ENCODE measurements around the gene BICDL2.
"Not testable (repeated sequence)": the region's sequence is repeated elsewhere in the genome, so short reads cannot be mapped to it uniquely, and the experiment has no call there.

Gene BICDL2

DNA sequence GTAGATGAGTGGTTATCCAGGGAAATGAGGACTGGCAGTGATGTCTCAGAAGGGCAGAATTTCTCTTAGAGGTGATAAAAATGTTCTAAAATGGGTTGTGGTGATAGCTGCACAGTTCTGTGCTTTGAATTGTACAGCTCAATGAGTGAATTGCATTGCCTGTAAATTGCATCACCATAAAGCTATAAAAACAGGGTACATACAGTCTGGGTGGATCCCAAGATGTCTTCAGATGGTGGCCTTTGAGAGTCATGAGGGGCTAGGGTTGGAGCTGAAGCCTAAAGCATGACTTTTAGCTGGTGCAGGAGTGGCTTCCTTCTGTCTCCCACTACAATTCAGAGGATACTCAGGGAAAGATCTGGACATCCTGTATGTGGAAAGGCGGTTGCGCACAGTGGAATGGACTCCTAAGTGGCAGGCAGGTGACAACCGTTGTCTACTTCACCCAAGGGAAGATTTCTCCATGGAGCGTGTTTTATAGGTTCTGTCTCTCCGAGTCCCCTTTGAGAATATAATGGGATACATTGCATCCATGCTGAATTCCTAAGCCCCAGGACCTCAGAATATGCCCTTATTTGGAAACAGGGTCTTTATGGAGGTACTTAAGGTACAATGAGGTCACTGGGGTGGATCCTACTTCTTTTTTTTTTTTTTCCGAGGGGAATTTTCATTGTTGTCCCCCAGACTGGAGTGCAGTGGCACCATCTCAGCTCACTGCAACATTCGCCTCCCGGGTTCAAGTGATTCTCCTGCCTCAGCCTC lies 27.1 kb upstream of the BICDL2 start:
- DNase-seq: no peak

DNA sequence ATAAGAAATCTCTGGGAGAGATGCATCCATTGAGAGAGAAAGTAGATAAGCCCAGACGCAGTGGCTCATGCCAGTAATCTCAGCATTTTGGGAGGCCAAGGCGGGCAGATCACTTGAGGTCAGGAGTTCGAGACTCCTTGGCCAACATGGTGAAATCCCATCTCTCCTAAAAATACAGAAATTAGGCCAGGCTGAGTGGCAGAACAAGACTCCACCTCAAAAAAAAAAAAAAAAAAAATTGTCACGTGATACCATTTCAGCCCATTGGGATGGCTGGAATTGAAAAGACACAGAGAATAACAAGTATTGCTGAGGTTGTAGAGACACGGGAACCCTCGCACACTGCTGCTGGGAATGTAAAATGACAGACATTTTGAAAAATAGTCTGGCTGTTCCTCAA lies 25.8 kb upstream of the BICDL2 start:
- DNase-seq: no peak

DNA sequence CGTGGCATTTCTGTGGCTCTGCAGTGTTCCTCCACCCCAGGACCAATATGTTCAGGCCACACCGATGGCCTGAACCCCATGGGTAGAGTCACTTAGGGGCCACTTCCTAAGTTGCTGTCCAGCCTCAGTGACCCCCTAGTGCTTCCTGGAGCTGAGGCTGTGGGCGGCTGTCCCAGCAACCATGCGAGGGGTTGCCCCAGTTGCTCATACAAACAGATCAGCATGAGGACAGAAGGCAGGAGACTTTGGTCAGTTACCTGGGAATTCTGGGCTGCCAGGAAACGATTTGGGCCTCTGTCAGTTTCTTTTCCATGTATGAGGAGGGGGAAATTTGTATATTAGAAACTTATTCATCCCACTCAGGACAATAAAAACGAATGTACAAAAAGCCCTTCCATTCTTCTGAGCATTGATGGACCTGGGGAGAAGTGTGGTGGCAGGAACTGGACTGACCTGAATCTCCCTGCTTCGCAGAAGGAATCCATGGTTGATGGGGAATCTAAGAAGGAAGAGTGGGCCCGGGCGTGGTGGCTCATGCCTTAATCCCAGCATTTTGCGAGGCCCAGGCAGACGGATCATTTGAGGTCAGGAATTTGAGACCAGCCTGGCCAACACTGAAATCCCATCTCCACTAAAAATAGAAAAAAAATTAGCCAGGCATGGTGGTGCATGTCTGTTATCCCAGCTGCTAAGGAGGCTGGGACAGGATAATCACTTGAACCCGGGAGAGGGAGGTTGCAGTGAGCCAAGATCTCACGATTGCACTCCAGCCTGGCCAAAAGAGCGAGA lies 23.8 kb upstream of the BICDL2 start:
- DNase-seq: no peak

DNA sequence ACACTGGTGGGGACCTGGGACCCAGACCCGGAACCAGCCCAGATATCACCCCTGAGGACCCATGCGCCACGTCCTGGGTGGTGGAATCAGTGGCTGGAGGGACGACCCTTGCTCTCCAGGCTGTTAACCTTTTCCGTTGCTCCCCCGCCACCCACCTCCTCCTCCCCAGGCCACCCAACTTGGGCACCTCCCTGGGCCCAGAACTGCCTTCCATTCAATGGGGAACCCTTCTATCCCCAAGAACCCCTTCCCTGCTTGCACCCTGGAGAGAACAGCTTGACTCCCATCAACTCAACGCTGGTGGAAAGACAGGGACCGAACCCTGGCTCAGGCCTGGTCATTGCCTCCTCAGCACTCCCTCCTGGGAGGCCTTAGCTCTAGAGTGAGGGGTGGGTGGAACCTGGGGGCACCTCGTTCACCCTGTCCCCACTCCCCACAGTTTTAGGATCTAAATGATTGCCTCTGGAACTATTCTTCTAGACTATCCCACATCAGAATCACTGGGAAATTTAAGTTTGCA lies 23.0 kb upstream of the BICDL2 start:
- DNase-seq: no peak

DNA sequence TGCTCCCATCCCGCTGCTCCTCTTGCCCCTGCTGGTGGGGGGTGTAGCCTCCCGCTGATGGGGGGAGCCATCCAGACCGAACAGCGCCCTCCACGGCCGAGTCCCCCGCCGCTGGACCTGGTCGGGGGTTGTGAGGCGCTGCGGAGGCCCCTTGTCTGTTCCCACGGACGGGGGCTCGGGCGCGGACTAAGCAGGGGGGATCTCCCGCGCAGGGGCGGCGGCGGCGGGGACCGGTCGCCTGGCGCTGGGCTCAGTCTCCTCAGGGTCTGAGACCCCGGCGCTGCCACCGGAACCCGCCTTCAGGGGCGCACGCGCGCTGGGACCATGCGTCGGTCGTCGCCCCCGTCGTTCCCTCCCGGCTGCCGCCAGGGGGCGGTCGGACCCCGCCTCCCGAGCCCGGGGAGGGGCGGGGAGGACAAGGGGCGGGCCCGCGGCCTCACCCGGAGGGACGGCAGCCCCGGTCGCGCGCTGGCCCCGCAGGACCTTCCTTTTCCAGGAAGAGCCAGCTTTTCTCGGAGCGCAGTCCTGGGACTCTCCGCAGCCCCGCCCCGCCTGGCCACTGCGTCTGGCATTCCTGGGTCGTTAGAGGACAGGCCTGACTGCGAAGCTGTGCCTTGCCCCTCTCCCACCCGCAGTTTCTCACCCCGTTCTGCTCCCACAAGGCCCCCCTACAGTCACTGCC lies 22.4 kb upstream of the BICDL2 start:
- DNase-seq: peak; percentile 92

DNA sequence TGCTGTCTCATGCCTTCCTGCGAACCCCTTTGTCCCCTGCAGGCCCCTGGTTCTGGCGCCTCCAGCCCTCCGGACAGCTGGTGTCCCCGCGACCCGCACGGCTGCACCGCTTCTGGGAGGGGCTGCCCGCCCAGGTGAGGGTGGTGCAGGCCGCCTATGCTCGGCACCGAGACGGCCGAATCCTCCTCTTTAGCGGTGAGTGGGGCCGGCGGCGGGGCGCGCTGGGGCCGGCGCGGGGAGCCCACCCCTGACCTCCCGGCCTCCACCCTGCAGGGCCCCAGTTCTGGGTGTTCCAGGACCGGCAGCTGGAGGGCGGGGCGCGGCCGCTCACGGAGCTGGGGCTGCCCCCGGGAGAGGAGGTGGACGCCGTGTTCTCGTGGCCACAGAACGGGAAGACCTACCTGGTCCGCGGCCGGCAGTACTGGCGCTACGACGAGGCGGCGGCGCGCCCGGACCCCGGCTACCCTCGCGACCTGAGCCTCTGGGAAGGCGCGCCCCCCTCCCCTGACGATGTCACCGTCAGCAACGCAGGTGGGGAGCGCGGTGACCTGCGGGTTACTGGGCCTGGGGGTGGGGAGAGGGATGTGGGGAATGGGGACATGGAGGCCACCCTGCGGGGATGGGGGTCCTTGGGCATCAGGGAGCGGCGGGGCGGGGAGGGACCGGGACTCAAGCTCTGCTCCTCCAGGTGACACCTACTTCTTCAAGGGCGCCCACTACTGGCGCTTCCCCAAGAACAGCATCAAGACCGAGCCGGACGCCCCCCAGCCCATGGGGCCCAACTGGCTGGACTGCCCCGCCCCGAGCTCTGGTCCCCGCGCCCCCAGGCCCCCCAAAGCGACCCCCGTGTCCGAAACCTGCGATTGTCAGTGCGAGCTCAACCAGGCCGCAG lies 21.6 kb upstream of the BICDL2 start:
- no peak for DNase-seq

DNA sequence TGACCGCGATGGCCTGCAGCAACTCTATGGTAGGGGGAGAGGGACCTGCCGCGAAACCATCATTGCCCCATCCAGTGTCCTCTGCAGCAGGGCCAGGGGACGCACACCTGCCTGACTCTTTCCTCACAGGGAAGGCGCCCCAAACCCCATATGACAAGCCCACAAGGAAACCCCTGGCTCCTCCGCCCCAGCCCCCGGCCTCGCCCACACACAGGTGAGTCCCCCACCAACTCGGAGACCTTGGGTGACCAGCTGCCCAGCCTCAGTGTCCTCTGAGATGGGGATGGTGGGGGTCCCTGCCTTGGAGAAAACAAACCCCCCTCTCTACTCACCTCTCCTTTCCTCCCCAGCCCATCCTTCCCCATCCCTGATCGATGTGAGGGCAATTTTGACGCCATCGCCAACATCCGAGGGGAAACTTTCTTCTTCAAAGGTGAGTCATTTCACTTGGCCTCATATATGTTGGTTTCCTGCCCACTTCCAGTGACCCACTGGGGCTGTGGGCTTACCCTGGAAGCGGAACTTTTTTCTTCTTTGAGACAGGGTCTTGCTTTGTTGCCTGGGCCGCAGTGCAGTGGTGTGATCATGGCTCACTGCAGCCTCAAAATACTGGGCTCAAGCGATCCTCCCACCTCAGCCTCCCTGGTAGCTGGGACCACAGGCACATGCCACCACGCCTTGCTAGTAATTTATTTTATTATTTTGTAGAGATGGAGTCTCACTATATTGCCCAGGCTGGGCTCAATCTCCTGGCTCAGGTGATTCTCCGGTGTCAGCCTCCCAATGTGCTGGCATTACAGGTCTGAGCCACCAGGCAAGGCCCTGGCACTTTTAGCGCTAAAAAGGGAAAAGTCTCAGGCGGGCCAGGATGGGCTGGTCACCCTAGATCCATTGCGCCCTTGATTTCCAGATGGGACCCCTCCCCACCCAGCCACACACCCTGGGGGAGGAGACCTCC lies 20.7 kb upstream of the BICDL2 start:
- no peak for DNase-seq

DNA sequence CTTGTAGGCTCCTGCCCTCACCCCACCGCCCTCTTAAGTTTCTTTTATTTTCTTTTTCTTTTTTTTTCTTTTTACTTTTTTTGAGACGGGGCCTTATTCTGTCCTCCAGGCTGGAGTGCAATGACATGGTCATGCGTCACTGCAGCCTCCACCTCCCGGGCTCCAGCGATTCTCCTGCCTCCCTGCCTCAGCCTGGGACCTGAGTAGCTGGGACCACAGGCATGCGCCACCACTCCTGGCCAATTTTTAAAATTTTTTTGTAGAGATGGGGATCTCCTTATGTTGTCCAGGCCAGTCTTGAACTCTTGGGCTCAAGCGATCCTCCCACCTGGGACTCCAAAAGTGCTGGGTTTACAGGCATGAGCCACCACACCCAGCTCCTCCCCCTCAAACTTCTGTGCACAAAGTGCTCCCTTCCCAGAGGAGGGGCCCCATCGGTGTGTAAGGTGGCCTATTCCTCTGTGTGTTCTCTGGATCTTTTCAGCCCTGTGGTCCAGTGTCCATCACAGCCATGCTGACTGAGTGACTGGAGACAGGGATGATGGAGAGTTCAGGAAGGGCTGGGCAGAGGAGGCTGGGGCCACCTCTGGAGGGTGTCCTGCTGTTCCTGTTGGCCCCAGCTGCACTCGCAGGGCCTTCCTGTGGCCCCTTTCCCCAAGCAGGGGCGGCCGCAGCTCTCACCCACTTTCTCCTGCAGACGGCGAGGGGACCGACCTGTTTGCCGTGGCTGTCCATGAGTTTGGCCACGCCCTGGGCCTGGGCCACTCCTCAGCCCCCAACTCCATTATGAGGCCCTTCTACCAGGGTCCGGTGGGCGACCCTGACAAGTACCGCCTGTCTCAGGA lies 19.8 kb upstream of the BICDL2 start:
- DNase-seq: no peak

DNA sequence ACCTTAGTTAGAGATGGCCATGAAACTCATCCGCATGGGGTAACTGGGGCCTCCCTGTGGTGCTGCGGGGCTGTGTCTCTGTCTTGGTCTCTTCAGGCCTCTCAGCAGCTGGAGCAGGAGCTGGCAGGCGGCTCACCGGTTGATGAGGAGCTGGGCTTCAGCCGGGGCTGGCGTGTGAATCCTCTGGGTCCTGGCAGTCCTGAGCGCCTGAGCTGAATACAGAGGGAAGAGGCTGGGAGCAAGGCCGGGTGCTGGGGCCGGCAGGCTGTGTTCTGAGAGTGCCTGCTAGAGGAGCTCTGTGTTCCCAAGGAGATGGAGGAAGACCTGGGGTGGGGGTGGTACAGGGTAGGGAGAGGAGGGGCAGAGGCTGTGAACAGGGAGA lies 19.0 kb upstream of the BICDL2 start:
- not testable (repeated sequence) for DNase-seq

DNA sequence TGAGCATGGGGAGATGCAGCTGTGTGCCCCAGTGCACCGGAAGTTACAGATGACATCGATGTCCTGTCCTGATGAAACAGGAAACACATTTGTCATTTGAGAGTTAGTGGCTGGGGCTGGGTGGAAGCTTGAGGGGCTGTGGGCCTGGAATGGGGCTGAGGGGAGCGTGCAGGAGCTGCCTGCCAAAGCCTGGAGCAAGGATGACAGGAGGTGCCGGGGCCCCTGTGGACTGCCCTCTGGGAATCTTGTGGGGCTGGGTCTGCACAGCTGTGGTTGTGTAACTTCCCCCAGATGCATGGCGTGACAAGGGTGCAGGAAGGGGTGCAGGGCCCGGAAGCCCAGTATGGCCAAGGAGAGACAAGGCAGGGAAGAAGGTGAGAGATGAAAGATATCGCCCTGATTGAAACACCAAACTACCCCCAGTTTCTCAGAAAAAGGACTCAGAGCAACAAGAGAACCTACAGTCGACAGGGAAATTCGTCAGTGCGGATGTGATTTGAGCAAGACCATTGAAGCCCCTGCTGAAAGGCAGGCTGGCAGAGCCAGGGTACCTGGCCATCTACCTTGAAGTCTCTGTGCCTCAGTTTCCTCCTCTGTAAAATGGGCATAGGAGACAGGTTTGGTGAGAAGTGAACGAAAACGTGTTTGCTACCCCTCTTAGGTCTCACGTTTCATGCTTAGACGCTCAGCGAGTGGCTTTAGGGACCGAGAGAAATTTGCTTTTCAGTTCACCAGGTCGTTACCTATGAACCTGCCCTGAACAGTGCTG lies 18.4 kb upstream of the BICDL2 start:
- DNase-seq: no peak

DNA sequence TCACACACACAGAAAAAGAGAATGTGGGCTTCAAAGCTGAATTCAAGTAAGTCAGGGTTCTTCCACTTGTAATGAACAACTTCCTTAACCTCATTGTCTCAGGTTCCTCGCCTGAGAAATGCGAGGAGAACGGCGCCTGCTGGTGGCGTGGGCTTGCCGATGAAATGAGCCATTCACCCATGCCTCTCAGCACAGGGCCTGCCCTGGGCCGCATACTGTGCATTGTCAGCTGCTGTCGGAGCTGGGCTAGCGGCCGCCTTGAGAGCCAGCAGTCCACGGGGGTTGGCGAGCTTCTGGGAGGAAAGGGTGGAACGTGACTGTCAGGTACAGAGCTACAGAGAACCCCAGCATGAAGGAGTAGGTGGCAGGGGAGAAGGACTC lies 16.6 kb upstream of the BICDL2 start:
- DNase-seq: not testable (repeated sequence)

DNA sequence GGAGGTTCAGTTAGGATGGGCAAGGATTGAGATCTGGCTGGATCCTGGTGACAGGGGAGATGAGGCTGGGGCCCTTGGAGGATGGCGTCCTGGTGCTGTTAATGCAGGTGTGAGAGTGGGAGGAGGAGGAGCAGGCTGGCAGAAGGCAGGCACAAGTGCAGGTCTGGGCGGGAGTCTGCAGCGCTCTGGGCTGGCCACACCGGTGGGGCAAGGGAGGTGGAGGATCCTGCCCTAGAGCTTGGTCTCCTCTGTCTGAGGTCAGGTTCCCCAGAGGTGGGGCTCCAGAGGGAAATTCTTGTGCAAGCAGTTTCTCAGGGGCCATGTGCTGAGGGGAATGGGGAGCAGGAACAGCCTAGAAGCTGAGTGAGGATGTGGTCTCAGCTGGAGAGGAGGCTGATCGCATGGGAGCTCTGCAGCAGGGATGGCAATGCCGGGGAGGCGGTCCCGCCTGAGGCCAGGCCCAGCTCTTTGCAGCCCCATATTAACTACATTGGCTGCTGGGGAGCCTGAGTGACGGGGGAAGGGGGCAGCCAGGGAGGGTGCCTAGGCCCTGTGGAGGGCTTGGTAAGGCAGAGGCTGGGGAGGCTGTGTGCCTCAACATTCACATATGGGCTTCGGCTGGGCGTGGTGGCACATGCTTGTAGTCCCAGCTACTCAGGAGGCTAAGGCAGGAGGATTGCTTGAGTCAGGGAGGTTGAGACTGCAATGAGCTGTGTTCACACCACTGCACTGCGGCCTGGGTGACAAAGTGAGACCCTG lies 16.0 kb upstream of the BICDL2 start:
- not testable (repeated sequence) for DNase-seq

DNA sequence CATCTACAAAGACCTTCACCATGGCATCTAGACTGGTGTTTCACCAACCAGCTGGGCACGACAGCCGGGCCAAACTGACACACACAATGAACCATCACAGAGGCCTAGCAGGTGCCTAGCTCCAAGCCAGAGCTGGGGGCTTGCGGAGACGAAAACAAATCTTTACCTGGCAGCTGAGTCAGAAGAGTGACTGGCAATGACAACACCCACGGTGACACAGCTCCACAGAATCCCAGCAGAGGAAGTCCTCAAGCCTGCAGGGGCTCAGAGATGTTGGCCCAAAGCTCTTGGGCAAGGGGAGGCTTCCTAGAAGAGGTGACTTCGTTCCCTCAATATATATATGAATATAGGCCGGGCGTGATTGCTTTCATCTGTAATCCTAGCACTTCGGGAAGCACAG lies 14.8 kb upstream of the BICDL2 start:
- DNase-seq: no peak

DNA sequence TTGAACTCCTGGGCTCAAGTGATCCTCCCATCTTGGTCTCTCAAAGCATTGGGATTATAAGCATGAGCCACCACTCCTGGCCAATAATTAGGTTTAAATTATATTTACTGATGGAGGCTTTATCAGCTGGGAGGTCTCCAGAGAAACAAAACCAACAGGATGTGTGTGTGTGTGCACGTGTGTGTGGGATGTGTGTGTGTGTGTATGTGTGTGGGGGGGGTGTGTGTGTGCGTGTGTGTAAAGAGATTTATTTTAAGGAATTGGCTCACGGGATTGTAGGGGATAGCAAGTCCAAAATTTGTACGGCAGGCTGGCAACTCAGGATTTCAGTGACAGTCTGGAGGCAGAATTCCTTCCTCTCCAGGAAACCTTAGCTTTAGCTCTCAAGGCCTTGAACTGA lies 14.3 kb upstream of the BICDL2 start:
- no peak for DNase-seq

DNA sequence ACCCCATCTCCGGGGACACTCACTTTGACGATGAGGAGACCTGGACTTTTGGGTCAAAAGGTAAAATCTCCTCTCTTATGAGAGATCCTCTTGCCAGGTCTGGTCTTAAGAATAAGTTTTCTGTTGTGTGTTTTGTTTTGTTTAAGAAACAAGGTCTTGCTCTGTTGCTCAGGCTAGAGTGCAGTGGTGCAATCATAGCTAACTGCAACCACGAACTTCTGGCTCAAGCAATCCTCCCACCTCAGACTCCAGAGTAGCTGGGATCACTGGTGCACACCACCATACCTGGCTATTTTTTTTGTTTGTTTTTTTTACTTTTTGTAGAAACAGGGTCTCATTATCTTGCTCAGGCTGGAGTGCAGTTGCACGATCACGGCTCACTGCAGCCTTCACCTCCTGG lies 13.7 kb upstream of the BICDL2 start:
- DNase-seq: no peak

DNA sequence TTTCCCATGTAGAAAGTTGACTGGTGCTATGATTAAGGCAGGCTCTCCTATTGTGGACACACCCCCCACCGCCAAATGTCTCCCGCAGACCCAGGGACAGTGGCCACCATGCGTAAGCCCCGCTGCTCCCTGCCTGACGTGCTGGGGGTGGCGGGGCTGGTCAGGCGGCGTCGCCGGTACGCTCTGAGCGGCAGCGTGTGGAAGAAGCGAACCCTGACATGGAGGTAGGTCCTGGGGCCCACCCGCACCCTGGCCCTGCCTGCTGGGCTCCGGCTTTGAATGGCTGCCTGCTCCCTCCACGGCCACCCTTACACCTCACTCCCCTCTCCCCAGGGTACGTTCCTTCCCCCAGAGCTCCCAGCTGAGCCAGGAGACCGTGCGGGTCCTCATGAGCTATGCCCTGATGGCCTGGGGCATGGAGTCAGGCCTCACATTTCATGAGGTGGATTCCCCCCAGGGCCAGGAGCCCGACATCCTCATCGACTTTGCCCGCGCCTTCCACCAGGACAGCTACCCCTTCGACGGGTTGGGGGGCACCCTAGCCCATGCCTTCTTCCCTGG lies 13.3 kb upstream of the BICDL2 start:
- DNase-seq: no peak

DNA sequence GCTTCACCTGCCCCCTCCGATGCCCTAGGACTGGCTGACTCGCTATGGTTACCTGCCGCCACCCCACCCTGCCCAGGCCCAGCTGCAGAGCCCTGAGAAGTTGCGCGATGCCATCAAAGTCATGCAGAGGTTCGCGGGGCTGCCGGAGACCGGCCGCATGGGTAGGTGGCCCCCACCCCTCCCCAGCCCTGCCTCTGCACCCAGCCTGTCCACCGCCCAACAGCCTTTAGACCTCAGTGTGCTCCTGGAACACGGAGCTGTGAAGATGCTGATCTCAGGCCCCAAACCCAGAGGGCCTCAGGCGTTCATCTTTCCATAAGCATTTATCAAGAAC lies 10.6 kb upstream of the BICDL2 start:
- DNase-seq: no peak

DNA sequence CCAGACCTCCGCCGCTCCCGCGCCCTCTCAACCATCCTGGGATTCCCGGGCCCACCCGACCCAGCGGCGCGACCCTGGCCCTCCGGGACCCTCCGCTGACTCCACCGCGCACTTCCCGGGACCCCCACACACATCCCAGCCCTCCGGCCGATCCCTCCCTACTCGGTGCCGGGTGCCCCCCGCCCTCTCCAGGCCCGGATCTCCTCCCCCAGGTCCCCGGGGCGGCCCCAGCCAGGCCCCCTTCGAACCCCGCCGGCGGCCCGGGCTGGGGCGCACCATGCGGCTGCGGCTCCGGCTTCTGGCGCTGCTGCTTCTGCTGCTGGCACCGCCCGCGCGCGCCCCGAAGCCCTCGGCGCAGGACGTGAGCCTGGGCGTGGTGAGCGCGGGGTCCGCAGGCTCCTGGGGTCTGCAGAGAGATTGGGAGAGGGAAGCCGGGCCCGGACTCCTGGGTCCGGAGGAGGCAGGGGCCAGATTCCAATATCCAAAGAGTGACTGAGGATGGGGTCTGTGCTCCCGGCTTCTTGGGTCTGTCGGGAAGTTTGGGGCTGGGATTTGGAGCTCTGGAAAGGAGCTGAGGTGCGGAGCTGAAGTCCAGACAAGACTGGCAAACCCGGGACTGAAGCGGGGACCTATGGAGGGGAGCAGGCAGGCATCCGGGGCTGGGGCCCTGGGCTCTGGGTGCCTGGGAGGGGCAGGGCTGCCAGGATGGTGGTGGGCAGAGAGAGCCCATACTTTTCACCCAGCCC lies 10.1 kb upstream of the BICDL2 start:
- DNase-seq: no peak
